K562 (cell line): ENCODE data around the gene SV2A. TPM values are rescaled to one million over a fixed set of nuclear protein-coding genes. Genes with fewer than 3 reads are reported as not detected.
A peak's percentile ranks its signal among the peaks of the same experiment; 100 is the strongest.

Experiments used
- ATAC-seq: fragments of 200-7000 bp; cut with Tn5 transposase; 3 replicates; pipeline ENCODE4 v1.9.1; 2020; ENCODE audit warnings: moderate library complexity
- BruUV-seq: library from RNA; stranded (reverse); fragments of 400-500 nt; replicated peaks from 2 replicates; lab custom pipeline; 2021; lab: Mats Ljungman, UMichigan
- CTCF ChIA-PET: fragments of 300-600 bp; formaldehyde crosslinking; extraction: SDS; loops from one replicate; lab custom pipeline; 2021; ENCODE audit warnings: low intra/inter-chr PET ratio; lab: Yijun Ruan, JAX
- POLR2A ChIA-PET: fragments of 300-600, 350-650 bp; sonication (Branson Sonifier 250); formaldehyde crosslinking; extraction: SDS; loops from one replicate; lab custom pipeline; 2021; ENCODE audit warnings: antibody characterized with exemption, inconsistent platforms; lab: Yijun Ruan, JAX
- DNase-seq, 4 experiments: peaks; one replicate each; pipeline versions ENCODE4 v3.0.0 to v3.0.0-alpha.2; 2011 to 2018; ENCODE audit warnings: low spot score in 3 of 4, mixed read lengths in 3 of 4; ENCODE audit errors: extremely low read depth in 1 of 4
- FAIRE-seq: peaks from 2 replicates; lab custom pipeline; 2011; peaks lifted over from hg19 to GRCh38; lab: Jason Lieb, UNC
- H2AFZ ChIP-seq: 2 replicates; pipeline ENCODE4 v1.6.0; 2011; ENCODE audit warnings: low read depth, low read length, control low read depth, inconsistent platforms
- H3K27ac ChIP-seq: fragments of 200-600 bp; 3 replicates; pipeline ENCODE4 v1.8.0; 2011; ENCODE audit warnings: low read depth, mild to moderate bottlenecking, control low read depth, inconsistent platforms, low read length, moderate library complexity, mixed read lengths; ENCODE audit errors: extremely low read depth
- H3K27me3 ChIP-seq, 2 experiments: fragments of 300-600 bp in 1 of 2; 2 replicates in 1 of 2; 3 replicates in 1 of 2; pipeline versions ENCODE4 v1.6.0 to v1.8.0; 2011; ENCODE audit warnings: inconsistent platforms in 2 of 2, low read length in 2 of 2, mild to moderate bottlenecking in 1 of 2, mixed read lengths in 1 of 2, moderate library complexity in 1 of 2; ENCODE audit not compliant: control insufficient read depth in 2 of 2, insufficient read depth in 2 of 2
- H3K36me3 ChIP-seq: fragments of 300-600 bp; 3 replicates; pipeline ENCODE4 v1.8.0; 2011; ENCODE audit warnings: mild to moderate bottlenecking, low read length, inconsistent platforms; ENCODE audit not compliant: control insufficient read depth, insufficient read depth
- H3K4me1 ChIP-seq, 2 experiments: fragments of 200-600 bp in 1 of 2; replicated peaks in 1 of 2; 2 replicates in 1 of 2; 3 replicates in 1 of 2; pipeline versions ENCODE4 v1.5.1 to v1.8.0; 2011; ENCODE audit warnings: inconsistent platforms in 2 of 2, low read length in 2 of 2, mild to moderate bottlenecking in 1 of 2, mixed read lengths in 1 of 2, moderate library complexity in 1 of 2; ENCODE audit not compliant: control insufficient read depth in 2 of 2, insufficient read depth in 2 of 2
- H3K4me2 ChIP-seq: 2 replicates; pipeline ENCODE4 v1.6.1; 2011; ENCODE audit warnings: low read length, control low read depth, inconsistent platforms, mixed read lengths; ENCODE audit not compliant: insufficient read depth
- H3K4me3 ChIP-seq: fragments of 200-600 bp; sonication (generic), shearing (Covaris generic); 2 replicates; pipeline ENCODE4 v1.5.1; 2016; ENCODE audit warnings: control low read depth, inconsistent platforms
- H3K79me2 ChIP-seq: fragments of 200-600 bp; 3 replicates; pipeline ENCODE4 v1.8.0; 2011; ENCODE audit warnings: low read length, inconsistent platforms; ENCODE audit not compliant: control insufficient read depth, insufficient read depth
- H3K9ac ChIP-seq, 2 experiments: 2 replicates each; pipeline versions ENCODE4 v1.6.0 to v1.6.1; 2011; ENCODE audit warnings: low read depth in 2 of 2, low read length in 2 of 2, control low read depth in 1 of 2, inconsistent platforms in 1 of 2, mild to moderate bottlenecking in 1 of 2, mixed read lengths in 1 of 2; ENCODE audit not compliant: insufficient read depth in 1 of 2
- H3K9me1 ChIP-seq: one replicate; pipeline ENCODE4 v1.6.0; 2011; ENCODE audit warnings: inconsistent platforms, mild to moderate bottlenecking, low read length, moderate library complexity; ENCODE audit not compliant: control insufficient read depth, insufficient read depth
- H3K9me3 ChIP-seq: replicated peaks from 2 replicates; pipeline ENCODE4 v1.5.1; 2011; ENCODE audit warnings: low read depth, low read length, inconsistent platforms; ENCODE audit not compliant: control insufficient read depth, insufficient read depth
- H4K20me1 ChIP-seq: replicated peaks from 2 replicates; pipeline ENCODE4 v1.6.1; 2011; ENCODE audit warnings: low read length, inconsistent platforms, mixed read lengths; ENCODE audit not compliant: control insufficient read depth, insufficient read depth
- FUS ChIP-seq: fragments of 200-400 bp; formaldehyde crosslinking; optimal IDR thresholded peaks from 2 replicates; pipeline ENCODE3; 2017; ENCODE audit warnings: low read depth, low read length
- HCFC1 ChIP-seq: IDR thresholded peaks from 2 replicates; pipeline ENCODE4 v1.6.1; 2012; ENCODE audit warnings: low read depth, low read length, improper control_type of control experiment
- KLF6 ChIP-seq: fragments of 250-450 bp; sonication (Bioruptor Pico); IDR thresholded peaks from 2 replicates; pipeline ENCODE4 v1.4.0; 2020; ENCODE audit warnings: mild to moderate bottlenecking, moderate library complexity, borderline replicate concordance
- SIX5 ChIP-seq, 2 experiments: IDR thresholded peaks; 2 replicates each; pipeline ENCODE4 v1.6.1; 2011; ENCODE audit warnings: low read length in 2 of 2, borderline replicate concordance in 1 of 2, low read depth in 1 of 2, mild to moderate bottlenecking in 1 of 2, moderate library complexity in 1 of 2; ENCODE audit not compliant: insufficient read depth in 1 of 2
- USF1 ChIP-seq: sonication (generic); formaldehyde crosslinking; IDR thresholded peaks from 2 replicates; pipeline ENCODE4 v1.9.0; 2022; ENCODE audit warnings: mild to moderate bottlenecking, missing genetic modification reagents
- YY1 ChIP-seq, 3 experiments: IDR thresholded peaks; 2 replicates each; pipeline ENCODE4 v1.6.1; 2011; ENCODE audit warnings: low read length in 2 of 3, mild to moderate bottlenecking in 2 of 3, moderate library complexity in 2 of 3, borderline replicate concordance in 1 of 3, control low read depth in 1 of 3, low read depth in 1 of 3; ENCODE audit not compliant: insufficient read depth in 3 of 3, insufficient replicate concordance in 2 of 3, control insufficient read depth in 1 of 3, insufficient read length in 1 of 3; ENCODE audit errors: extremely low read depth in 1 of 3
- ZNF143 ChIP-seq: sonication (generic); formaldehyde crosslinking; IDR thresholded peaks from 2 replicates; pipeline ENCODE4 v1.9.0; 2022; ENCODE audit warnings: mild to moderate bottlenecking, missing genetic modification reagents
- WGBS: fragments of 100-300 bp; shearing (Covaris generic); methylation state at CpG from one replicate; pipeline ENCODE4 v1.1.6; 2016; ENCODE audit warnings: low coverage, mixed read lengths; ENCODE audit not compliant: insufficient coverage; ENCODE audit errors: missing lambda C conversion rate; 5-methylcytosine and 5-hydroxymethylcytosine counted together
- in situ Hi-C: fragments of 300-500 bp; cut with MboI; formaldehyde crosslinking; loops from 4 replicates; pipeline ENCODE4 v1.15.0; 2018; ENCODE audit warnings: inconsistent platforms, mixed read lengths
- intact Hi-C: fragments of 100-400 bp; cut with micrococcal nuclease; formaldehyde crosslinking; loops from 2 replicates; pipeline ENCODE4 v1.14.2; 2022
- polyA plus RNA-seq, 8 experiments: library from polyadenylated mRNA; depleted of rRNA in 4 of 8; stranded (reverse) in 5 of 8; unstranded in 3 of 8; fragments of >200 nt; fragmentation: Nextera tagmentation in 2 of 8; fragmentation: Illumina TruSeq in 1 of 8; extraction: Ambion mirVana in 2 of 8; extraction: Trizol in 1 of 8; gene quantifications; 2 replicates each; pipeline versions ENCODE4 v1.2.1 to v1.2.3, GENCODE V29; 2011 to 2014; ENCODE audit warnings: inconsistent platforms in 1 of 8, missing spikeins in 1 of 8
- total RNA-seq, 7 experiments: library from RNA; depleted of rRNA in 6 of 7; stranded (reverse); fragments of >200 nt in 6 of 7; fragmentation: Illumina TruSeq in 2 of 7; extraction: Trizol in 2 of 7; gene quantifications; 2 replicates each; pipeline versions ENCODE4 v1.2.1 to v1.2.3, GENCODE V29; 2011 to 2021; ENCODE audit warnings: low replicate concordance in 1 of 7
- TF ChIP-seq, protein P1 (sequence below), 2 experiments: fragments of 450-650 bp; IDR thresholded peaks; 2 replicates each; pipeline ENCODE4 v1.6.1; 2018; ENCODE audit warnings: mild to moderate bottlenecking in 2 of 2, low read depth in 1 of 2; ENCODE audit not compliant: partially characterized antibody in 2 of 2
- TF ChIP-seq, protein P2 (sequence below): sonication (generic); formaldehyde crosslinking; IDR thresholded peaks from 2 replicates; pipeline ENCODE4 v1.8.1; 2023; ENCODE audit warnings: mild to moderate bottlenecking, missing genetic modification reagents
- TF ChIP-seq, protein P3 (sequence below): sonication (generic); formaldehyde crosslinking; IDR thresholded peaks from 2 replicates; pipeline ENCODE4 v1.5.0; 2020; ENCODE audit warnings: missing genetic modification reagents

SV2A gene
- total and polyA plus RNA-seq, 9 of the 15 experiments (the other 6 are each of a cell fraction or from before 2014, with no cell fraction given), result 0.07 to 0.22 (median 0.11) TPM; not detected in 1

DNA sequence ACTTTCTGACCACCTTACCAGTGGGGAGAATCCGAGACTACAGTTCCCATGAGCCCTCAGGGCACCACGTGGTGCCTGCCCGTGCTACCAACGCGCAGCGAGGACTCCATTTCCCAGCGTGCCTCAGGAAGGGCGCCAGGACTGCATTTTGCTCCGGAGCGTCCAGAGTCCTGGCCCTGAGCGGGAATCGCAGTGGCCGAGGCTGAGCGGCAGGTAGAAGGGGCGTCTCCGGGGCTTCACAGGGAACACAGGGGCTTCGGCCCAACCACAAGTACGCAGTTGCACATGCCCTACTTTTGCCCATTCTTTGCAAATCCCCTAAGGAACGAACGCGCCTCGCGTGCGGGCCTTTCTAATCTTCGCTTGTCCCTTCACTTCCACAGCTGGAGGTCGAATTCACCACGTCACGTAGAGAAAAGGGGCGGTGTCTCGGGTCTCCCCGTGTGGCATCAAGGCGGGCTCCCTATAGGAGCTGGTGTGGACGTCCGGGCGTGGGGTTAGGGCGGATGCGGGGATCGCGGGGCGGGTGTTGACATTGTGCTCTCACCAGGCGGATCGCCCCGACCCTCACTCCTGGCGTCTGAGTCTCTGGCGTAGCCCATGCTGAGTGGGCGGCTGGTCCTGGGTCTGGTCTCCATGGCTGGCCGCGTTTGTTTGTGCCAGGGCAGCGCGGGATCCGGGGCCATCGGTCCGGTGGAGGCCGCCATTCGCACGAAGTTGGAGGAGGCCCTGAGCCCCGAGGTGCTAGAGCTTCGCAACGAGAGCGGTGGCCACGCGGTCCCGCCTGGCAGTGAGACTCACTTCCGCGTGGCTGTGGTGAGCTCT lies 18.0 kb downstream of the SV2A start, which contains the start of gene BOLA1:
TSS of gene BOLA1 (plus strand) at position 109 of the 825 bp plus-strand sequence. CDS start at position 601, 492 bp downstream.
- DNase-seq, result no peak
- Histone ChIP-seq H3K9ac (no peak within 1 kb of the TSS), H3K27me3 (no peaks in the 10 kb centered on the region), H3K36me3 (no peaks in the 10 kb centered on the region), H2AFZ (no peak within 1 kb of the TSS), H3K4me1 (peaks cover 0 to 10% of the 10 kb centered on the region in 2 experiments; a peak in 1 of 5 replicates), H3K4me3 (no peak within 1 kb of the TSS), H4K20me1 (no peaks in the 10 kb centered on the region), H3K79me2 (no peaks in the 10 kb centered on the region), H3K4me2 (no peak within 1 kb of the TSS), H3K9me1 (no peaks in the 10 kb centered on the region), H3K27ac (no peak within 1 kb of the TSS), H3K9me3 (no peaks in the 10 kb centered on the region)
- no TSS peak for BruUV-seq
- FAIRE-seq, result no peak
- ChIA-PET CTCF (no interaction called here), POLR2A (interaction anchor here (3.4 kb wide), 1 partner anchor 12 kb away, joined by 34 read pairs; a partner anchor contains a TSS)
- peak; percentile 70 for ATAC-seq
- in situ Hi-C loops (no loop called here), intact Hi-C loops (loop anchor here (10.0 kb wide), 1 partner anchor 265 kb away; no protein-coding TSS in a partner anchor)
- 90% methylated on average over 51 of the region's 65 CpGs for WGBS
- peak; percentile 58 to 61; a peak in 3 of 4 replicates for TF ChIP-seq SIX5 (IDR thresholded peaks at IDR 0.05; ENCODE audit: borderline replicate concordance in 1 of 2, insufficient read depth in 1 of 2, low read depth in 1 of 2, low read length in 2 of 2)
- TF ChIP-seq, protein P1, sequence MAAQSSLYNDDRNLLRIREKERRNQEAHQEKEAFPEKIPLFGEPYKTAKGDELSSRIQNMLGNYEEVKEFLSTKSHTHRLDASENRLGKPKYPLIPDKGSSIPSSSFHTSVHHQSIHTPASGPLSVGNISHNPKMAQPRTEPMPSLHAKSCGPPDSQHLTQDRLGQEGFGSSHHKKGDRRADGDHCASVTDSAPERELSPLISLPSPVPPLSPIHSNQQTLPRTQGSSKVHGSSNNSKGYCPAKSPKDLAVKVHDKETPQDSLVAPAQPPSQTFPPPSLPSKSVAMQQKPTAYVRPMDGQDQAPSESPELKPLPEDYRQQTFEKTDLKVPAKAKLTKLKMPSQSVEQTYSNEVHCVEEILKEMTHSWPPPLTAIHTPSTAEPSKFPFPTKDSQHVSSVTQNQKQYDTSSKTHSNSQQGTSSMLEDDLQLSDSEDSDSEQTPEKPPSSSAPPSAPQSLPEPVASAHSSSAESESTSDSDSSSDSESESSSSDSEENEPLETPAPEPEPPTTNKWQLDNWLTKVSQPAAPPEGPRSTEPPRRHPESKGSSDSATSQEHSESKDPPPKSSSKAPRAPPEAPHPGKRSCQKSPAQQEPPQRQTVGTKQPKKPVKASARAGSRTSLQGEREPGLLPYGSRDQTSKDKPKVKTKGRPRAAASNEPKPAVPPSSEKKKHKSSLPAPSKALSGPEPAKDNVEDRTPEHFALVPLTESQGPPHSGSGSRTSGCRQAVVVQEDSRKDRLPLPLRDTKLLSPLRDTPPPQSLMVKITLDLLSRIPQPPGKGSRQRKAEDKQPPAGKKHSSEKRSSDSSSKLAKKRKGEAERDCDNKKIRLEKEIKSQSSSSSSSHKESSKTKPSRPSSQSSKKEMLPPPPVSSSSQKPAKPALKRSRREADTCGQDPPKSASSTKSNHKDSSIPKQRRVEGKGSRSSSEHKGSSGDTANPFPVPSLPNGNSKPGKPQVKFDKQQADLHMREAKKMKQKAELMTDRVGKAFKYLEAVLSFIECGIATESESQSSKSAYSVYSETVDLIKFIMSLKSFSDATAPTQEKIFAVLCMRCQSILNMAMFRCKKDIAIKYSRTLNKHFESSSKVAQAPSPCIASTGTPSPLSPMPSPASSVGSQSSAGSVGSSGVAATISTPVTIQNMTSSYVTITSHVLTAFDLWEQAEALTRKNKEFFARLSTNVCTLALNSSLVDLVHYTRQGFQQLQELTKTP (IDR thresholded peaks at IDR 0.05; ENCODE audit: low read depth in 1 of 2, partially characterized antibody in 2 of 2), result peak in 1 of 2 experiments; percentile 87
- peak in 1 of 3 experiments; percentile 51 for TF ChIP-seq YY1 (IDR thresholded peaks at IDR 0.05; ENCODE audit: borderline replicate concordance in 1 of 3, control insufficient read depth in 1 of 3, extremely low read depth in 1 of 3, insufficient read depth in 3 of 3, insufficient read length in 1 of 3, insufficient replicate concordance in 2 of 3, low read depth in 1 of 3, low read length in 2 of 3)
- TF ChIP-seq USF1 (CRISPR knock-in tag), result peak; percentile 74
- no peak for TF ChIP-seq FUS
- TF ChIP-seq ZNF143 (CRISPR knock-in tag), result peak; percentile 68
- peak; percentile 78 for TF ChIP-seq HCFC1
- TF ChIP-seq KLF6 (CRISPR knock-in tag), result no peak
- TF ChIP-seq, protein P2, sequence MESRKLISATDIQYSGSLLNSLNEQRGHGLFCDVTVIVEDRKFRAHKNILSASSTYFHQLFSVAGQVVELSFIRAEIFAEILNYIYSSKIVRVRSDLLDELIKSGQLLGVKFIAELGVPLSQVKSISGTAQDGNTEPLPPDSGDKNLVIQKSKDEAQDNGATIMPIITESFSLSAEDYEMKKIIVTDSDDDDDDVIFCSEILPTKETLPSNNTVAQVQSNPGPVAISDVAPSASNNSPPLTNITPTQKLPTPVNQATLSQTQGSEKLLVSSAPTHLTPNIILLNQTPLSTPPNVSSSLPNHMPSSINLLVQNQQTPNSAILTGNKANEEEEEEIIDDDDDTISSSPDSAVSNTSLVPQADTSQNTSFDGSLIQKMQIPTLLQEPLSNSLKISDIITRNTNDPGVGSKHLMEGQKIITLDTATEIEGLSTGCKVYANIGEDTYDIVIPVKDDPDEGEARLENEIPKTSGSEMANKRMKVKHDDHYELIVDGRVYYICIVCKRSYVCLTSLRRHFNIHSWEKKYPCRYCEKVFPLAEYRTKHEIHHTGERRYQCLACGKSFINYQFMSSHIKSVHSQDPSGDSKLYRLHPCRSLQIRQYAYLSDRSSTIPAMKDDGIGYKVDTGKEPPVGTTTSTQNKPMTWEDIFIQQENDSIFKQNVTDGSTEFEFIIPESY (CRISPR knock-in tag), result peak; percentile 93
- TF ChIP-seq, protein P3, sequence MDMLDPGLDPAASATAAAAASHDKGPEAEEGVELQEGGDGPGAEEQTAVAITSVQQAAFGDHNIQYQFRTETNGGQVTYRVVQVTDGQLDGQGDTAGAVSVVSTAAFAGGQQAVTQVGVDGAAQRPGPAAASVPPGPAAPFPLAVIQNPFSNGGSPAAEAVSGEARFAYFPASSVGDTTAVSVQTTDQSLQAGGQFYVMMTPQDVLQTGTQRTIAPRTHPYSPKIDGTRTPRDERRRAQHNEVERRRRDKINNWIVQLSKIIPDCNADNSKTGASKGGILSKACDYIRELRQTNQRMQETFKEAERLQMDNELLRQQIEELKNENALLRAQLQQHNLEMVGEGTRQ (CRISPR knock-in tag), result peak; percentile 89
